ENCODE results near the gene MTX1.
A peak's percentile ranks its signal among the peaks of the same experiment; 100 is the strongest.

The MTX1 gene

GRCh38 chr1:155176544-155177071 lies 31.9 kb upstream of the MTX1 start:
- intact Hi-C loops (cut with DNase I; ENCODE audit: low total_unique reads): no loop called here
- H3K36me3 ChIP-seq: no peaks in the 10 kb centered on the region
- no peaks in the 10 kb centered on the region for H3K9me3 ChIP-seq
- peaks cover 0 to 43% (median 19%) of the 10 kb centered on the region in 4 donors for H3K4me1 ChIP-seq
- peak; percentile 90 to 95 for TF ChIP-seq CTCF (IDR thresholded peaks at IDR 0.05)
- no peak overlapping the region for H3K27ac ChIP-seq
- H3K4me3 ChIP-seq: no peak overlapping the region
- peak; percentile 78 to 88 for DNase-seq
- H3K27me3 ChIP-seq: peaks cover 0 to 20% of the 10 kb centered on the region in 2 donors

GRCh38 chr1:155177192-155177917 lies 31.1 kb upstream of the MTX1 start:
- Histone ChIP-seq H3K4me1 (peaks cover 0 to 38% (median 13%) of the 10 kb centered on the region in 4 donors), H3K9me3 (no peaks in the 10 kb centered on the region), H3K27ac (no peak overlapping the region), H3K4me3 (no peak overlapping the region), H3K36me3 (no peaks in the 10 kb centered on the region), H3K27me3 (peaks cover 0 to 20% of the 10 kb centered on the region in 2 donors)
- TF ChIP-seq CTCF (IDR thresholded peaks at IDR 0.05): no peak
- intact Hi-C loops (cut with DNase I; ENCODE audit: low total_unique reads): no loop called here
- DNase-seq: no peak

GRCh38 chr1:155177918-155178281 lies 30.6 kb upstream of the MTX1 start:
- Histone ChIP-seq H3K4me3 (no peak overlapping the region), H3K4me1 (peaks cover 0 to 34% (median 11%) of the 10 kb centered on the region in 4 donors), H3K27ac (no peak overlapping the region), H3K9me3 (no peaks in the 10 kb centered on the region), H3K36me3 (no peaks in the 10 kb centered on the region), H3K27me3 (peaks cover 0 to 20% of the 10 kb centered on the region in 2 donors)
- TF ChIP-seq CTCF (IDR thresholded peaks at IDR 0.05): no peak
- intact Hi-C loops (cut with DNase I; ENCODE audit: low total_unique reads): no loop called here
- peak in 1 of 2 donors; percentile 49 for DNase-seq

- Histone ChIP-seq H3K36me3 (no peaks in the 10 kb centered on the region), H3K4me3 (no peak overlapping the region), H3K27ac (no peak overlapping the region), H3K4me1 (peaks cover 0 to 30% (median 9%) of the 10 kb centered on the region in 4 donors), H3K27me3 (peaks cover 0 to 20% of the 10 kb centered on the region in 2 donors), H3K9me3 (no peaks in the 10 kb centered on the region)
- no peak for TF ChIP-seq CTCF (IDR thresholded peaks at IDR 0.05)
- intact Hi-C loops (cut with DNase I; ENCODE audit: low total_unique reads): no loop called here
- DNase-seq: peak in 1 of 2 donors; percentile 62
These were observed 29.9 kb upstream of the MTX1 start for GRCh38 chr1:155178441-155179111.

- Histone ChIP-seq H3K4me3 (no peak overlapping the region), H3K9me3 (no peaks in the 10 kb centered on the region), H3K36me3 (no peaks in the 10 kb centered on the region), H3K27ac (no peak overlapping the region), H3K4me1 (peaks cover 0 to 24% (median 4%) of the 10 kb centered on the region in 4 donors), H3K27me3 (peaks cover 0 to 15% of the 10 kb centered on the region in 2 donors)
- intact Hi-C loops (cut with DNase I; ENCODE audit: low total_unique reads): no loop called here
- no peak for TF ChIP-seq CTCF (IDR thresholded peaks at IDR 0.05)
- peak; percentile 15 to 61 for DNase-seq
These were observed 29.1 kb upstream of the MTX1 start for GRCh38 chr1:155179112-155180031.

Measured in tibial artery (tissue), 4 donors.